Caco-2 (cell line): ENCODE data around the gene PITRM1. TPM values are rescaled to one million over a fixed set of nuclear protein-coding genes. Genes with fewer than 3 reads are reported as not detected.

ENCODE experiments used
- BruUV-seq: library from RNA; stranded (reverse); fragments of 400-500 nt; replicated peaks from 2 replicates; lab custom pipeline; 2021; lab: Mats Ljungman, UMichigan
- CTCF ChIA-PET: fragments of 300-600 bp; sonication (Branson Sonifier 250); formaldehyde crosslinking; loops from one replicate; lab custom pipeline; 2022; ENCODE audit warnings: antibody characterized with exemption; lab: Charles Lee
- POLR2A ChIA-PET: fragments of 300-600 bp; sonication (Branson Sonifier 250); formaldehyde crosslinking; loops from one replicate; lab custom pipeline; 2022; ENCODE audit warnings: antibody characterized with exemption; lab: Charles Lee
- DNase-seq, 2 experiments: peaks; one replicate each; pipeline versions ENCODE4 v3.0.0 to v3.0.0-alpha.2; 2020 to 2022
- H3K27me3 ChIP-seq: replicated peaks from 2 replicates; pipeline ENCODE4 v1.6.0; 2011; ENCODE audit warnings: low read length; ENCODE audit not compliant: control insufficient read depth, insufficient read depth
- H3K36me3 ChIP-seq: 2 replicates; pipeline ENCODE4 v1.5.1; 2011; ENCODE audit warnings: low read length; ENCODE audit not compliant: control insufficient read depth, insufficient read depth
- H3K4me1 ChIP-seq: fragments of 250-450 bp; sonication (Bioruptor Pico); 2 replicates; pipeline ENCODE4 v1.5.1; 2020; ENCODE audit warnings: mild to moderate bottlenecking
- H3K4me3 ChIP-seq: 2 replicates; pipeline ENCODE4 v1.5.1; 2011; ENCODE audit warnings: low read depth, mild to moderate bottlenecking, control low read depth, low read length
- H3K9me3 ChIP-seq: fragments of 250-450 bp; sonication (Bioruptor Pico); 2 replicates; pipeline ENCODE4 v1.5.1; 2020; ENCODE audit warnings: mild to moderate bottlenecking, moderate library complexity
- H3K27ac Mint-ChIP-seq: one replicate; pipeline ENCODE4 v1.8.0; 2022; ENCODE audit warnings: mixed read lengths; ENCODE audit not compliant: unreplicated experiment
- H3K27me3 Mint-ChIP-seq: one replicate; pipeline ENCODE4 v1.8.0; 2022; ENCODE audit warnings: mixed read lengths; ENCODE audit not compliant: insufficient read depth, unreplicated experiment
- H3K36me3 Mint-ChIP-seq: one replicate; pipeline ENCODE4 v1.8.0; 2022; ENCODE audit warnings: mild to moderate bottlenecking, mixed read lengths; ENCODE audit not compliant: insufficient read depth, unreplicated experiment
- H3K4me1 Mint-ChIP-seq: one replicate; pipeline ENCODE4 v1.8.0; 2022; ENCODE audit warnings: low read depth, mixed read lengths; ENCODE audit not compliant: unreplicated experiment
- H3K4me3 Mint-ChIP-seq: one replicate; pipeline ENCODE4 v1.8.0; 2022; ENCODE audit warnings: mild to moderate bottlenecking, moderate library complexity, mixed read lengths; ENCODE audit not compliant: unreplicated experiment
- H3K9me3 Mint-ChIP-seq: one replicate; pipeline ENCODE4 v1.8.0; 2022; ENCODE audit warnings: mixed read lengths; ENCODE audit not compliant: unreplicated experiment
- intact Hi-C: fragments of 100-400 bp; cut with micrococcal nuclease; formaldehyde crosslinking; loops from one replicate; pipeline ENCODE4 v1.10.0; 2022; ENCODE audit not compliant: unreplicated experiment
- total RNA-seq: library from RNA; stranded (reverse); gene quantifications from 2 replicates; pipeline ENCODE4 v1.2.3, GENCODE V29; 2022
- TF ChIP-seq, protein P1 (sequence below), 2 experiments: fragments of 200-600 bp in 1 of 2; IDR thresholded peaks; 1 replicate in 1 of 2; 2 replicates in 1 of 2; pipeline versions ENCODE4 v1.5.1 to v1.8.0; 2011 to 2022; ENCODE audit warnings: antibody characterized with exemption in 1 of 2, control low read depth in 1 of 2, inconsistent platforms in 1 of 2, low read depth in 1 of 2, low read length in 1 of 2, mild to moderate bottlenecking in 1 of 2, moderate library complexity in 1 of 2; ENCODE audit not compliant: insufficient read depth in 1 of 2, severe bottlenecking in 1 of 2, unreplicated experiment in 1 of 2

Gene PITRM1
- total RNA-seq, 1 experiment from 2014 or later: 80.5 TPM

- Mint-ChIP-seq H3K27ac (peak overlapping the region; percentile 52), H3K36me3 (peaks cover 100% of the 10 kb centered on the region), H3K4me1 (peaks cover 6% of the 10 kb centered on the region), H3K9me3 (no peaks in the 10 kb centered on the region), H3K4me3 (no peak overlapping the region), H3K27me3 (no peaks in the 10 kb centered on the region)
- no peaks in the 10 kb centered on the region for H3K9me3 ChIP-seq
- peaks cover 6% of the 10 kb centered on the region for H3K36me3 ChIP-seq
- no TSS peak for BruUV-seq
- no peaks in the 10 kb centered on the region for H3K27me3 ChIP-seq
- no peak overlapping the region for H3K4me3 ChIP-seq
- ChIA-PET CTCF (interaction anchor here (0.6 kb wide), 1 partner anchor 66 kb away, joined by 6 read pairs; no protein-coding TSS in a partner anchor), POLR2A (no interaction called here)
- TF ChIP-seq, protein P1, sequence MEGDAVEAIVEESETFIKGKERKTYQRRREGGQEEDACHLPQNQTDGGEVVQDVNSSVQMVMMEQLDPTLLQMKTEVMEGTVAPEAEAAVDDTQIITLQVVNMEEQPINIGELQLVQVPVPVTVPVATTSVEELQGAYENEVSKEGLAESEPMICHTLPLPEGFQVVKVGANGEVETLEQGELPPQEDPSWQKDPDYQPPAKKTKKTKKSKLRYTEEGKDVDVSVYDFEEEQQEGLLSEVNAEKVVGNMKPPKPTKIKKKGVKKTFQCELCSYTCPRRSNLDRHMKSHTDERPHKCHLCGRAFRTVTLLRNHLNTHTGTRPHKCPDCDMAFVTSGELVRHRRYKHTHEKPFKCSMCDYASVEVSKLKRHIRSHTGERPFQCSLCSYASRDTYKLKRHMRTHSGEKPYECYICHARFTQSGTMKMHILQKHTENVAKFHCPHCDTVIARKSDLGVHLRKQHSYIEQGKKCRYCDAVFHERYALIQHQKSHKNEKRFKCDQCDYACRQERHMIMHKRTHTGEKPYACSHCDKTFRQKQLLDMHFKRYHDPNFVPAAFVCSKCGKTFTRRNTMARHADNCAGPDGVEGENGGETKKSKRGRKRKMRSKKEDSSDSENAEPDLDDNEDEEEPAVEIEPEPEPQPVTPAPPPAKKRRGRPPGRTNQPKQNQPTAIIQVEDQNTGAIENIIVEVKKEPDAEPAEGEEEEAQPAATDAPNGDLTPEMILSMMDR (IDR thresholded peaks at IDR 0.05; ENCODE audit: insufficient read depth in 1 of 2, low read depth in 1 of 2, low read length in 1 of 2, severe bottlenecking in 1 of 2, unreplicated experiment in 1 of 2): no peak
- no peak for DNase-seq
- intact Hi-C loops: loop anchor here (2.0 kb wide), 1 partner anchor 43 kb away; the partner anchor contains the start of gene PITRM1
- peaks cover 12% of the 10 kb centered on the region for H3K4me1 ChIP-seq
These were observed 42.8 kb downstream of the PITRM1 start for GRCh38 chr10:3129581-3130340.

- Histone ChIP-seq H3K27me3 (no peaks in the 10 kb centered on the region), H3K36me3 (peaks cover 5% of the 10 kb centered on the region; the same call in 1 of the 2 replicates), H3K4me3 (no peak overlapping the region), H3K4me1 (peaks cover 12% of the 10 kb centered on the region), H3K9me3 (no peaks in the 10 kb centered on the region)
- POLR2A ChIA-PET: no interaction called here
- intact Hi-C loops: no loop called here
- no peak for DNase-seq
- peaks cover 99% of the 10 kb centered on the region for H3K36me3 Mint-ChIP-seq
- H3K27me3 Mint-ChIP-seq: no peaks in the 10 kb centered on the region
- BruUV-seq: no TSS peak
- H3K4me3 Mint-ChIP-seq: no peak overlapping the region
- H3K9me3 Mint-ChIP-seq: no peaks in the 10 kb centered on the region
- TF ChIP-seq, protein P1 (IDR thresholded peaks at IDR 0.05; ENCODE audit: insufficient read depth in 1 of 2, low read depth in 1 of 2, low read length in 1 of 2, severe bottlenecking in 1 of 2, unreplicated experiment in 1 of 2): no peak
- peak overlapping the region; percentile 52 for H3K27ac Mint-ChIP-seq
- CTCF ChIA-PET: no interaction called here
- peaks cover 6% of the 10 kb centered on the region for H3K4me1 Mint-ChIP-seq
These were observed 44.0 kb downstream of the PITRM1 start for GRCh38 chr10:3128379-3129130.

- DNase-seq: no peak
- ChIA-PET POLR2A (no interaction called here), CTCF (no interaction called here)
- Mint-ChIP-seq H3K36me3 (peaks cover 97% of the 10 kb centered on the region), H3K9me3 (no peaks in the 10 kb centered on the region), H3K4me1 (peaks cover 6% of the 10 kb centered on the region), H3K27me3 (no peaks in the 10 kb centered on the region), H3K4me3 (no peak overlapping the region), H3K27ac (peak overlapping the region; percentile 52)
- Histone ChIP-seq H3K4me1 (peaks cover 12% of the 10 kb centered on the region), H3K27me3 (no peaks in the 10 kb centered on the region), H3K9me3 (no peaks in the 10 kb centered on the region), H3K36me3 (peaks cover 5% of the 10 kb centered on the region), H3K4me3 (no peak overlapping the region)
- BruUV-seq: no TSS peak
- intact Hi-C loops: no loop called here
- TF ChIP-seq, protein P1 (IDR thresholded peaks at IDR 0.05; ENCODE audit: insufficient read depth in 1 of 2, low read depth in 1 of 2, low read length in 1 of 2, severe bottlenecking in 1 of 2, unreplicated experiment in 1 of 2): no peak
These were observed 44.7 kb downstream of the PITRM1 start for GRCh38 chr10:3127921-3128320.
